Activated CD8-positive, alpha-beta T cell treated with anti-CD3 and anti-CD28 coated beads, Interleukin-2, amount 10 ng/mL, durations not matched to agents 7 days and 5 days (primary cell): ENCODE results near the gene HOXD10. TPM values are rescaled to one million over a fixed set of nuclear protein-coding genes. Genes with fewer than 3 reads are reported as not detected.

Source experiments
- ATAC-seq: fragments of 150-1000 bp; cut with Tn5 transposase; one replicate; pipeline ENCODE4 v1.10.0; 2021; ENCODE audit warnings: moderate library complexity
- CTCF ChIA-PET: fragments of 350-600 bp; sonication (Branson Sonifier 250); formaldehyde crosslinking; loops from one replicate; lab custom pipeline; 2021; ENCODE audit warnings: antibody characterized with exemption; lab: Charles Lee
- POLR2A ChIA-PET: fragments of 350-600 bp; sonication (Branson Sonifier 250); formaldehyde crosslinking; loops from one replicate; lab custom pipeline; 2021; ENCODE audit warnings: antibody characterized with exemption; lab: Charles Lee
- DNase-seq: peaks from one replicate; pipeline ENCODE4 v3.0.0-alpha.2; 2020
- H3K27ac Mint-ChIP-seq: one replicate; pipeline ENCODE4 v1.8.0; 2021; ENCODE audit warnings: mild to moderate bottlenecking, mixed read lengths
- H3K27me3 Mint-ChIP-seq: one replicate; pipeline ENCODE4 v1.8.0; 2021; ENCODE audit warnings: low read depth, mixed read lengths
- H3K36me3 Mint-ChIP-seq: one replicate; pipeline ENCODE4 v1.8.0; 2021; ENCODE audit warnings: low read depth, mixed read lengths
- H3K4me1 Mint-ChIP-seq: one replicate; pipeline ENCODE4 v1.8.0; 2021; ENCODE audit warnings: low read depth, mixed read lengths
- H3K4me3 Mint-ChIP-seq: one replicate; pipeline ENCODE4 v1.8.0; 2021; ENCODE audit warnings: mild to moderate bottlenecking, mixed read lengths
- H3K9me3 Mint-ChIP-seq: one replicate; pipeline ENCODE4 v1.8.0; 2022; ENCODE audit warnings: mixed read lengths; ENCODE audit not compliant: insufficient read depth
- total RNA-seq, 2 experiments: library from RNA; stranded (reverse); gene quantifications; one replicate each; pipeline ENCODE4 v1.2.3, GENCODE V29; 2021

HOXD10 gene
- total RNA-seq, 2 experiments from 2014 or later: not detected

- ChIA-PET POLR2A (no interaction called here), CTCF (interaction anchor here (0.8 to 1.2 kb wide), 2 partner anchors 403 to 406 kb away, joined by 3 read pairs; no protein-coding TSS in a partner anchor)
- H3K36me3 Mint-ChIP-seq: no peaks in the 10 kb centered on the region
- H3K9me3 Mint-ChIP-seq: no peaks in the 10 kb centered on the region
- ATAC-seq (no peak), DNase-seq (no peak)
- H3K4me3 Mint-ChIP-seq: peak within 1 kb of the TSS; percentile 27
- peaks cover 84% of the 10 kb centered on the region for H3K27me3 Mint-ChIP-seq
- peak within 1 kb of the TSS; percentile 68 for H3K27ac Mint-ChIP-seq
- peaks cover 21% of the 10 kb centered on the region for H3K4me1 Mint-ChIP-seq
These were observed 24.1 kb upstream of the HOXD10 start, which contains the start of gene HOXD13 for GRCh38 chr2:176092270-176093144. Gene HOXD13, plus strand, starts transcription at chr2:176092721. Its CDS starts 170 bp downstream, at chr2:176092891.

- ChIA-PET CTCF (interaction anchor here (0.8 to 5.6 kb wide), 7 partner anchors 8 to 406 kb away, joined by 3 to 80 read pairs (median 3); no protein-coding TSS in a partner anchor), POLR2A (no interaction called here)
- H3K4me3 Mint-ChIP-seq: peak overlapping the region; percentile 27
- no peaks in the 10 kb centered on the region for H3K9me3 Mint-ChIP-seq
- DNase-seq: no peak
- peaks cover 19% of the 10 kb centered on the region for H3K4me1 Mint-ChIP-seq
- peak overlapping the region; percentile 54 for H3K27ac Mint-ChIP-seq
- no peaks in the 10 kb centered on the region for H3K36me3 Mint-ChIP-seq
- ATAC-seq: no peak
- peaks cover 85% of the 10 kb centered on the region for H3K27me3 Mint-ChIP-seq
These were observed 23.3 kb upstream of the HOXD10 start for GRCh38 chr2:176093145-176093897.

GRCh38 chr2:176093898-176094249 is 22.7 kb upstream of the HOXD10 start:
- ATAC-seq (no peak), DNase-seq (no peak)
- H3K9me3 Mint-ChIP-seq: no peaks in the 10 kb centered on the region
- H3K27me3 Mint-ChIP-seq: peaks cover 85% of the 10 kb centered on the region
- POLR2A ChIA-PET: interaction anchor here (0.6 to 0.7 kb wide), 2 partner anchors 17 to 20 kb away, joined by 3 to 4 read pairs; no protein-coding TSS in a partner anchor
- peak overlapping the region; percentile 54 for H3K27ac Mint-ChIP-seq
- H3K4me3 Mint-ChIP-seq: peak overlapping the region; percentile 27
- peaks cover 17% of the 10 kb centered on the region for H3K4me1 Mint-ChIP-seq
- CTCF ChIA-PET: interaction anchor here (0.8 to 5.6 kb wide), 6 partner anchors 8 to 405 kb away, joined by 3 to 80 read pairs (median 3); no protein-coding TSS in a partner anchor
- H3K36me3 Mint-ChIP-seq: no peaks in the 10 kb centered on the region

- ATAC-seq (no peak), DNase-seq (no peak)
- H3K27me3 Mint-ChIP-seq: peaks cover 85% of the 10 kb centered on the region
- POLR2A ChIA-PET: interaction anchor here (0.6 to 0.7 kb wide), 3 partner anchors 17 to 843 kb away, joined by 3 to 4 read pairs (median 3); no protein-coding TSS in a partner anchor
- H3K4me3 Mint-ChIP-seq: no peak overlapping the region
- H3K4me1 Mint-ChIP-seq: peaks cover 17% of the 10 kb centered on the region
- CTCF ChIA-PET: interaction anchor here (0.8 to 5.6 kb wide), 6 partner anchors 9 to 406 kb away, joined by 3 to 80 read pairs (median 3); no protein-coding TSS in a partner anchor
- no peaks in the 10 kb centered on the region for H3K9me3 Mint-ChIP-seq
- no peak overlapping the region for H3K27ac Mint-ChIP-seq
- H3K36me3 Mint-ChIP-seq: no peaks in the 10 kb centered on the region
These were observed 22.2 kb upstream of the HOXD10 start for GRCh38 chr2:176094349-176094748.

GRCh38 chr2:176095421-176095820 is 21.2 kb upstream of the HOXD10 start:
- no peak for DNase-seq
- peaks cover 17% of the 10 kb centered on the region for H3K4me1 Mint-ChIP-seq
- ChIA-PET CTCF (interaction anchor here (1.0 to 5.6 kb wide), 5 partner anchors 44 to 844 kb away, joined by 3 to 80 read pairs (median 5); no protein-coding TSS in a partner anchor), POLR2A (no interaction called here)
- no peaks in the 10 kb centered on the region for H3K9me3 Mint-ChIP-seq
- peaks cover 82% of the 10 kb centered on the region for H3K27me3 Mint-ChIP-seq
- no peak overlapping the region for H3K4me3 Mint-ChIP-seq
- H3K36me3 Mint-ChIP-seq: peaks cover 1% of the 10 kb centered on the region
- no peak overlapping the region for H3K27ac Mint-ChIP-seq
- no peak for ATAC-seq

GRCh38 chr2:176096243-176096985 is 20.2 kb upstream of the HOXD10 start:
- H3K4me3 Mint-ChIP-seq: peak overlapping the region; percentile 52
- POLR2A ChIA-PET: no interaction called here
- ATAC-seq (peak; percentile 18), DNase-seq (no peak)
- CTCF ChIA-PET: interaction anchor here (0.8 to 5.6 kb wide), 13 partner anchors 8 to 893 kb away, joined by 3 to 80 read pairs (median 5); no protein-coding TSS in a partner anchor
- H3K27ac Mint-ChIP-seq: no peak overlapping the region
- H3K9me3 Mint-ChIP-seq: no peaks in the 10 kb centered on the region
- H3K27me3 Mint-ChIP-seq: peaks cover 82% of the 10 kb centered on the region
- H3K4me1 Mint-ChIP-seq: peaks cover 17% of the 10 kb centered on the region
- peaks cover 1% of the 10 kb centered on the region for H3K36me3 Mint-ChIP-seq

- DNase-seq: peak; percentile 68
- peaks cover 14% of the 10 kb centered on the region for H3K4me1 Mint-ChIP-seq
These were observed 19.4 kb upstream of the HOXD10 start for GRCh38 chr2:176096986-176097819.

GRCh38 chr2:176097820-176098365 is 18.7 kb upstream of the HOXD10 start:
- Mint-ChIP-seq H3K36me3 (peaks cover 1% of the 10 kb centered on the region), H3K27ac (no peak overlapping the region), H3K27me3 (peaks cover 87% of the 10 kb centered on the region), H3K4me1 (peaks cover 14% of the 10 kb centered on the region), H3K4me3 (no peak overlapping the region), H3K9me3 (no peaks in the 10 kb centered on the region)
- ChIA-PET CTCF (interaction anchor here (0.6 to 5.6 kb wide), 18 partner anchors 10 to 847 kb away, joined by 3 to 80 read pairs (median 4); no protein-coding TSS in a partner anchor), POLR2A (interaction anchor here (0.7 kb wide), 1 partner anchor 50 kb away, joined by 3 read pairs; no protein-coding TSS in a partner anchor)
- DNase-seq (no peak), ATAC-seq (no peak)

More at GRCh38 chr2:176096986-176097819, 19.4 kb upstream of the HOXD10 start:
- peak overlapping the region; percentile 52 for H3K4me3 Mint-ChIP-seq
- H3K27me3 Mint-ChIP-seq: peaks cover 81% of the 10 kb centered on the region
- peaks cover 1% of the 10 kb centered on the region for H3K36me3 Mint-ChIP-seq
- no peaks in the 10 kb centered on the region for H3K9me3 Mint-ChIP-seq
- ChIA-PET CTCF (interaction anchor here (0.6 to 5.6 kb wide), 19 partner anchors 9 to 894 kb away, joined by 3 to 80 read pairs (median 4); no protein-coding TSS in a partner anchor), POLR2A (interaction anchor here (0.7 kb wide), 1 partner anchor 50 kb away, joined by 3 read pairs; no protein-coding TSS in a partner anchor)
- ATAC-seq: peak; percentile 79
- H3K27ac Mint-ChIP-seq: no peak overlapping the region

GRCh38 chr2:176098366-176099158 is 18.0 kb upstream of the HOXD10 start:
- POLR2A ChIA-PET: no interaction called here
- Mint-ChIP-seq H3K4me3 (no peak overlapping the region), H3K27ac (no peak overlapping the region)

More at GRCh38 chr2:176098366-176099158, 18.0 kb upstream of the HOXD10 start:
- Mint-ChIP-seq H3K36me3 (peaks cover 1% of the 10 kb centered on the region), H3K27me3 (peaks cover 84% of the 10 kb centered on the region), H3K4me1 (peaks cover 12% of the 10 kb centered on the region), H3K9me3 (no peaks in the 10 kb centered on the region)
- no peak for ATAC-seq
- CTCF ChIA-PET: interaction anchor here (0.7 to 5.6 kb wide), 12 partner anchors 10 to 847 kb away, joined by 3 to 80 read pairs (median 4); no protein-coding TSS in a partner anchor
- no peak for DNase-seq
